Activated effector memory CD4-positive, alpha-beta T cell treated with Interleukin-2 at 50 U/mL for 16 hours (primary cell): ENCODE data around the gene INF2.

Experiments
- DNase-seq: peaks from one replicate; pipeline ENCODE4 v3.0.0-alpha.2; 2020

Gene INF2

DNA sequence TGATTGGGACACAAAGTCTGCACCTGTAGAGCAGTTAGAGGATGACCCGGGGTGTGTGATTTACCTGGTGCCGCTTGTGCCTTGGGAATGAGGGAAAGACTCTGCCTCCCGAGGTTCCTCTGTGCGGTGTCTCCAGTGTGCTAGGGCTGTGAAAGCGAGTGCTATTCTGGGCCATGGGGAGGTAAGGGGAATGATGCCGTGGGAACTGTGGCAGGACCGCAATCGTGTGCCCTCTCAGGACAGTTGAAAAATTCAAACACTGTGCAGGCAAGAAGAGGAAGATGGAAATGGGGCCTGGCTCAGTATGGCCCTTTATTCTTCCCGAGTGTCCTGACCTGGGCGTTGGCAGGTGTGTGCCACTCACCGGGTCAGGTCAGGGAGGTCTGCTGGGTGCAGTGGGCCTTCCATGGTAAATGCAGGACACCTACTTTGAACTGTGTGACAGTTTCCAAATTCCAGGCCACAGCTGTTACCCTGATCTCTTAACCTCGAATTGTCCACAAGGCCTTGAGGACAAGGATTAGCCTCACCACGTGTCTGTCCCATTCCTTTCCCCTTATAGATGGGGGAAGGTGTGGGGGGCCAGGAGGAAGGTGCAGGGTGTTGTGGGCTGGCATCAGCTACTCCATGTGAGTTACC lies 64.9 kb downstream of the INF2 start:
- DNase-seq: no peak

- no peak for DNase-seq
Measured at GRCh38 chr14:104755621-104756020, 66.2 kb downstream of the INF2 start.

DNA sequence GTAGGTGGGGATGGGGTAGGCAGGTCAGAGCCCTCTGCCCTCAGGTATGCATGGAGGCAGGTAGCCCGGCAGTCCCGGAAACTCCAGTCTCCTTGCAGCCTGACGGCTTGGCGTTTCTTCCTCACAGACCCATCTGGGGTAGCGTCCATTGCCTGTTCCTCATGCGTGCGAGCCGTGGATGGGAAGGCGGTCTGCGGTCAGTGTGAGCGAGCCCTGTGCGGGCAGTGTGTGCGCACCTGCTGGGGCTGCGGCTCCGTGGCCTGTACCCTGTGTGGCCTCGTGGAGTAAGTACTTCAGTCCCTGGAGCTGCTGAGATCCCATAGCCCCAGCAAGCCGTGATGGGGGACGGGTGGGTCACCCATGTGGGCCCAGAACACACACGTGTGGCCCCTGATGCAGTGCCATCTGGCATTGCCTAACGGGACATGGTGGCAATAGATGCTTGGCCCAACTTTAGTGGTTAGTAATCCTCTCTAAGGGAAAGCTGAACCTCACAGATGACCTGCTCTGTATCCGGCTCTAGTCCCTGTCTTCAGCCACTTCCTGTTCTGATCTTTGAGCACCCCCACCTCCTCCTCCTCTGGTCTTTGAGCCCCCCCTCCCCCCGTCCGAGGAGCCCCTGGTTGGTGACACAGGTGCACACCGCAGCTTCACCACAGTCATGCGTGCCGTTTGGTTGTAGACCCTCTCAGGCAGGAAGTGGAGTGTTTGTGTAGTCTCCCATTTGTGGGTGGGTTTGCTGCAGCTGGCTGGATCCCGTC lies 67.2 kb downstream of the INF2 start:
- DNase-seq: no peak

GRCh38 chr14:104757238-104757585 lies 67.8 kb downstream of the INF2 start:
- DNase-seq: no peak

- no peak for DNase-seq
Measured at GRCh38 chr14:104757681-104758392, 68.4 kb downstream of the INF2 start.

DNA sequence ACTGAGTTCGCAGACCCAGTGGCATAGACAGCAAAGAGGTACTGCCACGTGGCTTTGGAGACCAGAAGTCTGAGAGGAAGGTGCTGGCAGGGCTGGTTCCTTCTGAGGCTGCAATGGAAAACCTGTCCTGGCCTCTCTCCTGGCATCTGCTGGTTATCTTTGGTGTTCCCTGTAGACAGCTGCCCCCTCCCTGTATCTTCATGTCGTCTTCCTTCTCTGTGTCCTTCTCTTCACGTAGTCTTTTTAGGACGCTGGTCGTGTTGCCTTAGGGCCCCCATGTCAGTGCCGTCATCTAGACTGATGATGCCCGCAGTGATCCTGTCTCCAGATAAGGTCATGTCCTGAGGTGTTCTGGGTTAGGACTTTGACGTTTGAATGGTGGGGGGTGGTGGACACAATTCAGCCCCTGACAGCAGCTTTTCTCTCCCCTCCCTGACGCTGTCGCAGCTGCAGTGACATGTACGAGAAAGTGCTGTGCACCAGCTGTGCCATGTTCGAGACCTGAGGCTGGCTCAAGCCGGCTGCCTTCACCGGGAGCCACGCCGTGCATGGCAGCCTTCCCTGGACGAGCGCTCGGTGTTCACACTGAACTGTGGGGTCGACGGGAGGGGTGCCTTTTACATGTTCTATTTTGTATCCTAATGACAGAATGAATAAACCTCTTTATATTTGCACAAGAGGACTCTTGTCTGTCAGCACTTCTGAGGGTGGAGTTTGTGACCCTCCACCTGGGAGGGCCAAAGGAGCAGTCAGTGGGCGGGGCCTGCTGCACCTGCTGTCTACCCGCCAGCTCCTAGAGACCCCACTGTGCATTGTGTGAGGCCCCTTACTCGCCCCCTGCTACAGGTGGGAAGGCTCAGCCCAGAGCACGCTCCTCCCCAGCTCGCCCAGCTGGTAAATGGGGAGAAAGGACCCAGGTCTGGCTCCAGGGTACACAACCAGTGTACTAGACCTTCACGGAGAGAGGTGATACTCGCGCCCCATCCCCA lies 69.9 kb downstream of the INF2 start:
- DNase-seq: no peak

DNA sequence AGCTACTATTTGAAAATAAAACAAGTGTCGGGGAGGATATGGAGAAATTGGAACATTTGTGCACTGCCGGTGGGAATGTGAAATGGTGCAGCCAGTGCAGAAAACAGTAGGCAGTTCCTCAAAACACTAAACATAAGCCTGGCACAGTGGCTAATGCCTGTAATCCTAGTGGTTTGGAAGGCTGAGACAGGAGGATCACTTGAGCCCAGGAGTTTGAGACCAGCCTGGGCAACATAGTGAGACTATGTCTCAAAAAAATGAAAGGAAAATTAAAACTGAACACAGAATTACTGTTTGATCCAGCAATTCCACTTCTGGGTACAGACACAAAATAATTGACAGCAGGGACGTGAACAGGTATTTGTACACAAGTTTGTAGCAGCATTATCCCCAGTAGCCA lies 76.1 kb downstream of the INF2 start:
- DNase-seq: no peak

- DNase-seq: no peak
Measured at GRCh38 chr14:104766256-104766862, 76.9 kb downstream of the INF2 start.

DNA sequence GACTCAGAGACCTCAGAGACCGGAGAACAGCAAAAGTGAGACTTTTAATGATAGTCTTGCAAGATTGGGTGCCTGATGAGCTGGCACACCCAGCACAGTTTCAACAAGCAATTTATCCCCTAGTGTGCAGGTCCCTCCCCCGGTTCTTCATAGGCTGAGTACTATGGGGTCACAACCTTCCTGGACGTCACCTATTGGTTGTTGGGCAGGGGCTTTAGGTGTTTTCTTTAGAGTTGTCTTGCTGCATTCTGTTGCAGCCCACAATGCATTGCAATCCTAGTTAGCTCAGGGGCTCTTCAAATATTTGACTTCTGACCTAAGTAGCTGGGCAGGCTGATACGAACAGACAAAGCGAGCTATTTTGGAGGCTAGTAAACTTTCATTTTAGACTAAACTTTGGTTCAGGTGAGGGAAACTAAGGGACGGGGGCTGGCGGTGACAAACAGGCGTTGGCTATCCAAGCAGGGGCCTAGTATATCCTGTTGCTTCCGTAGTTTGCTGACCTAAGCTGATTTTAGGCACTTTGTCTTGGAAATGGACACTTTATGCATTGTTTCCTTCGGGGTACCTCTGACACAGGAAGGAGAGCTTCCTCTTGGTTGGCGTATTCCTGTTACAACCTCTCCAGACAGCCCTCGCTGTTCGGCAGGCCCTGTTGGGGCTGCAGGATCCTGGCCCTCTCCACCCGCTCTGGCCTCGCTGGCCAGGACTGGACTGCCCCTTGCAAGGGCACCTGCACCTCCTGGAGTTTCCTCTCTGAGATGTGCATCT lies 77.6 kb downstream of the INF2 start:
- no peak for DNase-seq

GRCh38 chr14:104767634-104767918 lies 78.2 kb downstream of the INF2 start:
- DNase-seq: no peak

- peak; percentile 81 for DNase-seq
Measured at GRCh38 chr14:104768437-104769323, 79.3 kb downstream of the INF2 start.

DNA sequence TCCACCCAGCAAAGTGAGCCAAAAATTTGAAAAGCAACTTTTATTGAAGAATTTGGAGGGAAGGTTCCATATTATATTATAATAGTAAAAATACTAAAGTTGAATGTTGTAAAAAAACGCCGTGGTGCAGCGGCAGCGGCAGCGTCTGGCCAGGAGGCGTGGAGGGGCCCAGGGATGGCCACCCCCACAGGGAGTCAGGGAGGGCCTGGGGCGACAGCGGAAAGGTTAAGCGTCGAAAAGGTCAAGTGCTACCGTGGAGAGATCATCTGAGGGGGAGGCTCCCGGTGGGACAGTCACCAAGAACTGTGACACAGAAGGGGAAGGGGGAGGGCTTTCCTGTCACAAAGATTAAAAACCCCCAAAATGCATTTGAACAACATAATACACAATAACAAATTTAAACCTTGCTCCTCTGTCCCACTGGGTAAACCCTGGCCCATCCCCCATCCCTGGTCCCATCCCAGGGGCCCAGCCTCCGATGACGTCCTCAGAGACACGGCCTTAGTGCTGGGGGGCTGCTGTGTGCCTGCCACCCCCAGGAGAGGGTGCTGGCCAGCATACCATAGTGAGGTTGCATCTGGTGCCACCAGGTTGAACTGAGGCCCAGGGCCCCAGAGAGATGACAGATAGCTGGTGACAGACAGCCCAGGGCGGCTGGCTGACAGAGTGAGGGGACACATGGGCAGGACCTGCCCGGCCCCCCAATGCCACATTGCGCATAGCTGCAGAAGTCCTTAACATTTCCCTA lies 80.1 kb downstream of the INF2 start:
- DNase-seq: no peak

DNA sequence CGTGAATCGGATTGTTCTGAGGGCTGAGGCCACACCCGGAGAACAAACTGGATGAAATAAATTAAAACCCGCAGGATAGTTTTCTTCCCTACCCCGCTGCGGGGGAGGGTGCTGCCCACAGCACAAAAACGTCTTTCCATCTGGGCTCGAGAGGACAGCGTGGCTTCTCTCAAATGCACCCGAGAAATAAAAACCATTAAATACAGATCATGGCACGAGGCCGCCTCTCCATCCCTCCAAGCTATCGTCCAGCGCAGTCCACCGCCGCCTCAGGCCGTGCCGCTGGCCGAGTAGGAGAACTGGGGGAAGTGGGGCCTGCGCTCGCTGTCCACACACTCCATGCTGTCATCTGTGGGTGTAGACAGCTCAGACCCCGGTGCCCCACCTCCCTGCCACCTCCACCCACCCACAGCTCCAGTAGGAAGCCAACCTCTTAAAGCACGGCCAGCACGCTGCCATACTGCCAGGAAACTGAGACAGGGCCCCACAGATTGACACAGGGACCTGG lies 80.7 kb downstream of the INF2 start:
- no peak for DNase-seq

GRCh38 chr14:104770851-104771272 lies 81.4 kb downstream of the INF2 start:
- no peak for DNase-seq

- no peak for DNase-seq
Measured at GRCh38 chr14:104771374-104771773, 82.0 kb downstream of the INF2 start.
